Measurements from ENCODE around the gene HNF1A.

Gene HNF1A

DNA sequence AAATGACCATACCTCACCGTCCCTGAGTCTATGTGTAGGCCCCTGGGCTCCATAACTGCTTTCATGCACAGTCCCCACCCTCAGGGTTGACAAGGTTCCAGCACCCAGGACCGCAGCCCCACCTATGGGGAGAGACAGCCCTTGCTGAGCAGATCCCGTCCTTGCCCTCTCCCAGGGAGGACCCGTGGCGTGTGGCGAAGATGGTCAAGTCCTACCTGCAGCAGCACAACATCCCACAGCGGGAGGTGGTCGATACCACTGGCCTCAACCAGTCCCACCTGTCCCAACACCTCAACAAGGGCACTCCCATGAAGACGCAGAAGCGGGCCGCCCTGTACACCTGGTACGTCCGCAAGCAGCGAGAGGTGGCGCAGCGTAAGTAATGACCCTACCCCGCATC, 10.3 kb downstream of the HNF1A start:
- DNase-seq = no peak

DNA sequence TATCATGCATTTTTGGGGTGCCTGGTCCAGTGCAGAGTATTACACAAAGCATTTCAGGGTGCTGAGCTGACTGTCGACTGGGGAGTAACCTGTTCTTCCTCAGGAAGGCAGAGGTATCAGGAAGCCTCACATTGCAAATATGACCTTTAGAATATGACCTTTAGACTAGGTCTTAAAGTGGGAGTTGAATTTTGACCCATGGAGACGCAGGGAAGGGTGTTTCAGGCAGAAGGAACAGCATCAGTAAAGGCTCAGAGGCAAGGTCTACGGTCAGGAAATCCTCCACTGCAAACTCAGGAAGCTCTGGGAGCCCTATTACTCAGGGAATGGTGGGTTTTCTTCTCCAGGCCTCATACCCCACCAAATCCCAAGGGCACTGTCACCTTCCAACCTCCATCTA, 11.3 kb downstream of the HNF1A start:
- DNase-seq = no peak

DNA sequence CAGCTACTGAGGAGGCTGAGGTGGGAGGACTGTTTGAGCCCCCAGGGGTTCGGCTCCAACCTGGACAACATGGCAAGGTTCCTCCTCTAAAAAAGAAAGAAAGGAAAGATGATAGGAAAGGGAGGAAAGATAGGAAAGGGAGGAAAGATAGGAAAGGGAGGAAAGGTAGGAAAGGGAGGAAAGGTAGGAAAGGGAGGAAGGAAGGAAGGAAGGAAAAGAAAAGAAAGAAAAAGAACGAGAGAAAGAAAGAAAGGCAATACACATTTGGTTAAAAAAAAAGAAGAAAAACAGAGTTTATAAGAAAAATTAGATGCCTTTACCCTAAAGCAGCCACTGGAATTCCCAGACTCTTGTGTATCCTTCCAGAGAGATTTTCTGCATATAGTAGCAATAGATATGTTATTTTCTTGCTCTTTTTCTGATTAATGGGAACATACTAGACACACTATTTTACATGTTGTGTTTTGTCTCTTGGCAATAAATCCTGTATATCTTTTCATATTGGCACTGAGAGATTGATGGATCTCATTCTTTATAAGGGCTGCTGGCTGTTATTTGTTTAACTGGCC, 12.2 kb downstream of the HNF1A start:
- no peak for DNase-seq

DNA sequence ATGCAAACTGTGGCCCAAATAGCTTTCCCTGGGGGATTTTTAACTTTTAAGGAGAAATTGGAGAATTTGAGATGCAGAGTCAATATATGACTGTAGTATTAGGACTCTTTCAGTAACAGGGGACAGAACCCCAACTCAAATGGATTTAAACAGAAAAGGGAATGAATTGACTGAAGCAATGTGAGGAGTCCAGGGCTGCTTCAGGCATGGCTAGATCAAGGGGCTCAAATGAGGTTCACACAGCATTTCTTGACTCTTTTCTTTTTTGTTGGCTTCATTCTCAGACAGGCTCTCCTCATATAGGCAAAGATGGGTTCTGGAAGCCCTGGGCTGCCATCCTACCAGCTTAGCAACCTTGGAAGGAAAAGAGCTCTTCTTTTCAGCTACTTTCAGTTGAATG, 13.6 kb downstream of the HNF1A start:
- DNase-seq = no peak

- no peak for DNase-seq
Observed at GRCh38 chr12:120992989-120993388, 14.6 kb downstream of the HNF1A start.

DNA sequence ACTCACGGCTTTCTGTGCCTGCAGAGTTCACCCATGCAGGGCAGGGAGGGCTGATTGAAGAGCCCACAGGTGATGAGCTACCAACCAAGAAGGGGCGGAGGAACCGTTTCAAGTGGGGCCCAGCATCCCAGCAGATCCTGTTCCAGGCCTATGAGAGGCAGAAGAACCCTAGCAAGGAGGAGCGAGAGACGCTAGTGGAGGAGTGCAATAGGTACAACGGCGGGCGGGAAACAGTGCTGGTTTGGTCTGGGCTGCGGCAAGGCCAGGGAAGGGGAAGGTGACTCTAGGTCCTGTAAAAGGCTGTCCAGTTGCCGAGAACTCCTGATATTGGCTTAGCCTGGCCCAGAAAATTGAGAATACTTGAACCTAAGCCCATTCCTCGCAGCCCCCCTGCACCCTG, 15.2 kb downstream of the HNF1A start:
- no peak for DNase-seq

GRCh38 chr12:120994059-120994458, 15.7 kb downstream of the HNF1A start:
- DNase-seq = no peak

- no peak for DNase-seq
Observed at GRCh38 chr12:120994589-120995337, 16.4 kb downstream of the HNF1A start.

DNA sequence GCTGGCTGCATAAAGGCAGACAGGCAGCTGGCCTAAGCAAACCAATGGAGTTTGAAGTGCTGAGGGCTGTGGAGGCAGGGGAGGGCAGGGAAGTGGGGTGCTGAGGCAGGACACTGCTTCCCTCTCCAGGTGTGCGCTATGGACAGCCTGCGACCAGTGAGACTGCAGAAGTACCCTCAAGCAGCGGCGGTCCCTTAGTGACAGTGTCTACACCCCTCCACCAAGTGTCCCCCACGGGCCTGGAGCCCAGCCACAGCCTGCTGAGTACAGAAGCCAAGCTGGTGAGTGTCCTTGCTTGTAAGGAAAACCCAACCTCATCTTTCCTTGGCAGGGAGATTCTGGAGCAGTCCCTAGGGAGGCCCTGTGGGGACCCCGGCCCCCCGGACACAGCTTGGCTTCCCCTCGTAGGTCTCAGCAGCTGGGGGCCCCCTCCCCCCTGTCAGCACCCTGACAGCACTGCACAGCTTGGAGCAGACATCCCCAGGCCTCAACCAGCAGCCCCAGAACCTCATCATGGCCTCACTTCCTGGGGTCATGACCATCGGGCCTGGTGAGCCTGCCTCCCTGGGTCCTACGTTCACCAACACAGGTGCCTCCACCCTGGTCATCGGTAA, 17.9 kb downstream of the HNF1A start:
- DNase-seq = no peak

DNA sequence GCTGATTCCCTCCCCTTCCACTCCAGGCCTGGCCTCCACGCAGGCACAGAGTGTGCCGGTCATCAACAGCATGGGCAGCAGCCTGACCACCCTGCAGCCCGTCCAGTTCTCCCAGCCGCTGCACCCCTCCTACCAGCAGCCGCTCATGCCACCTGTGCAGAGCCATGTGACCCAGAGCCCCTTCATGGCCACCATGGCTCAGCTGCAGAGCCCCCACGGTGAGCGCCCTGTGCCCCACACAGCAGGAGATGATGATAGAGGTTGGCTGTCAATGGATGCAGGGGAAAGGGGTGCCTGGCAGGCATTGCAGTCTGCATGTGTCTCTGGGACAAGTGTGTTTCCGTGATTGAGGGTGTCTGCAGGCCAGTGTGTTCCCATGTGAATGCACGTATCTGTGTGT, 19.1 kb downstream of the HNF1A start:
- no peak for DNase-seq

GRCh38 chr12:120998435-120998834, 20.1 kb downstream of the HNF1A start:
- DNase-seq = no peak

DNA sequence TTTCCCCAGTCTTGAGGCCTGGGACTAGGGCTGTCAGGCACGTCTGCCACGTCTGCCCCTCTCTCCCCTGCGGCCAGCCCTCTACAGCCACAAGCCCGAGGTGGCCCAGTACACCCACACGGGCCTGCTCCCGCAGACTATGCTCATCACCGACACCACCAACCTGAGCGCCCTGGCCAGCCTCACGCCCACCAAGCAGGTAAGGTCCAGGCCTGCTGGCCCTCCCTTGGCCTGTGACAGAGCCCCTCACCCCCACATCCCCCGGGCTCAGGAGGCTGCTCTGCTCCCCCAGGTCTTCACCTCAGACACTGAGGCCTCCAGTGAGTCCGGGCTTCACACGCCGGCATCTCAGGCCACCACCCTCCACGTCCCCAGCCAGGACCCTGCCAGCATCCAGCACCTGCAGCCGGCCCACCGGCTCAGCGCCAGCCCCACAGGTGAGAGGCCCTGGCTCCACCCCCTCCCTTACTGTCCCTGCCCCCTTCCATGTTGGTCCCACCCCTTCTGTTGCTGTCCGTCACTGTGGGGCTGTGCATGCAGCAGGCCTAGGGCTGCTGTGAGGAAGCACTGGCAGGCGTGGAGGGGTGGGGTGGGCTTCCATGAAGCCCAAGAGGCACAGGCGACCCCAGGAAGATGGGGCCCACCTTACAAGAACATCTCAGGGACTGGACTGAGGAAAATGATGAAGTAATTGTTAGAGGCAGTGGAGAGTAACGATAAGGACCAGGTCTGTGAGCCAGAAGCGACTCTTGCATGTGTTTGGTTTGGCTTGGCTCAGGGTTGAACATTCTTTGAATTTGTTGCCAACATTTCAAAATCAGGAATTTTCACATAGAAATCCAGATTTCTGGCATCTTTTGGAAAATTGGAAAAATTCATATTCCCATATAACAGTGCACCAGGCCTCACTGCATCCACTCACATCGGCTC, 21.1 kb downstream of the HNF1A start:
- DNase-seq = no peak

GRCh38 chr12:121000530-121000929, 22.2 kb downstream of the HNF1A start:
- no peak for DNase-seq

- DNase-seq = no peak
Observed at GRCh38 chr12:121001060-121001459, 22.7 kb downstream of the HNF1A start.

DNA sequence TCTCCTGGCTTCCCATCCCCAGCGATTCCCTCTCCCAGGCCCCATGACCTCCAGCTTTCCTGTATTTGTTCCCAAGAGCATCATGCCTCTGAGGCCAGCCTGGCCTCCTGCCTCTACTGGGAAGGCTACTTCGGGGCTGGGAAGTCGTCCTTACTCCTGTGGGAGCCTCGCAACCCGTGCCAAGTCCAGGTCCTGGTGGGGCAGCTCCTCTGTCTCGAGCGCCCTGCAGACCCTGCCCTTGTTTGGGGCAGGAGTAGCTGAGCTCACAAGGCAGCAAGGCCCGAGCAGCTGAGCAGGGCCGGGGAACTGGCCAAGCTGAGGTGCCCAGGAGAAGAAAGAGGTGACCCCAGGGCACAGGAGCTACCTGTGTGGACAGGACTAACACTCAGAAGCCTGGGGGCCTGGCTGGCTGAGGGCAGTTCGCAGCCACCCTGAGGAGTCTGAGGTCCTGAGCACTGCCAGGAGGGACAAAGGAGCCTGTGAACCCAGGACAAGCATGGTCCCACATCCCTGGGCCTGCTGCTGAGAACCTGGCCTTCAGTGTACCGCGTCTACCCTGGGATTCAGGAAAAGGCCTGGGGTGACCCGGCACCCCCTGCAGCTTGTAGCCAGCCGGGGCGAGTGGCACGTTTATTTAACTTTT, 23.6 kb downstream of the HNF1A start:
- DNase-seq = no peak

- DNase-seq = no peak
Observed at GRCh38 chr12:121003650-121004049, 25.3 kb downstream of the HNF1A start.

DNA sequence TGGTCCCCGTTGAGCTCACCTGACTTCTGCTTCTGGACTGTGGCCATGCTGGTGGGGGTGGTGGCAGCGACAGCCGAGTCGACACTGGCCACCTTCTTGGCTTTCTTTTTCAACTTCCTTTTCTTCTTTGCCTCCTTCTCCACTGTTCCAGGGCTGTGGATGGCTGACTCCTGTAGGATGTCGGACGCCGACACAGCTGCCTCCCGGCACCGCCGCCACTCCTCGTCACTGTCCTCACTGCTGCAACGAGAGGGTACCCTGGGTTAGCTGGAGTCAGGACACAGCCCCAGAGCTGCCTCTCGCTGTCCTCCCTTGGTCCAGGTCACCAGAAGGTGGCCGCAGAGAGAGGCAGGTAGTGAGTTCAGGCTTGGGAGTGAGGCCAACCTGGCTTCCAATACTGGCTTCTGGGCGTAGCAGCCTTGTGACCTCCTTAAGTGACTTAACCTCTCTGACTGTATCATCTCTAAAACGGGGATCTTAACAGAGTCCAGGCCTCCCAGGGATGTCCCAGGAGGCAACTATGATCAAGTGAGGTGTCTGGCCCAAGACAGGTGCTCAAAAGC, 26.0 kb downstream of the HNF1A start:
- no peak for DNase-seq

- peak; percentile 51 for DNase-seq
Observed at GRCh38 chr12:121005346-121005815, 27.0 kb downstream of the HNF1A start.

- no peak for DNase-seq
Observed at GRCh38 chr12:121008347-121009098, 30.2 kb downstream of the HNF1A start.

- no peak for DNase-seq
Observed at GRCh38 chr12:121009741-121010140, 31.4 kb downstream of the HNF1A start.

DNA sequence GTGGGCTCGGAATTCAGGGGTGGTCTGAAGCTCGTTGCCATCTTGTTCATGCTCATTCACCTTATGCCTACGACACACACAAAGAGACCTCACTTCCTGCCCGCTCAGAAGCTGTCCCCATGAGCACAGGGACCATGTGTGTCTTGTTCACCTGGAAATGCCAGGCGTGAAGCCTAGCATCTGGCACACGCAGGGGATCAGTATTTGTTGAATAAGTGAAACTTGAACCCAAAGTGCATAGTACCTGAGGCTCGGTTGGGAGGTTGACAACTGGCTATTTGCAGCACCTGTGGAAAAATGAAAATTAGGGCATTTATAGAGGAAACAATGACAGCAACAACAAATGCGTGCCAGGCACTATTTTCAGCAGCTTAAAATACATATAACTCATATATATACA, 32.5 kb downstream of the HNF1A start:
- no peak for DNase-seq

DNA sequence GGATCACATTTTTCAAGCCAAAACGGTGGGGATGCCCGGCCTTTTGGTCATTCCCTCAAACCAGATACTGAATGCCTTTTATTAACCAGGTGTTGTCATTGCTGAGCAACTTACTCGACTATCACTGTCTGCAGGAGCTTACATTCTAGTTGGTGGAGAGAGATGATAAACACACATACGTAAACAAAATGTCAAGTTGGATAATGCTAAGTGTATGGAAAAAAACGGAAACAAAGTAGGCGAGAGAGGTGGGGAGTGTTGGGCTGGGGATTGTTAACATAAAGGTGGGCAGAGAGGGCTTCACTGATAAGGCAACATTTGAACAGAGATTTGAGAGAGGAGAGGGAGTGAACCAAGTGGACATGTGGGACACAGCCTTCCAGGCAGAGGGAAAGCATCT, 33.5 kb downstream of the HNF1A start:
- DNase-seq = no peak
